HG03060 (cell line): Measurements from ENCODE around the gene P2RX7.
"Not testable (repeated sequence)": the region's sequence is repeated elsewhere in the genome, so short reads cannot be mapped to it uniquely, and the experiment has no call there.

ENCODE experiments used
- ATAC-seq: cut with Tn5 transposase; IDR thresholded peaks from one replicate; pipeline ENCODE4 v1.9.1; 2021; ENCODE audit warnings: low read depth, moderate number of reproducible peaks; ENCODE audit not compliant: unreplicated experiment

P2RX7 gene

DNA sequence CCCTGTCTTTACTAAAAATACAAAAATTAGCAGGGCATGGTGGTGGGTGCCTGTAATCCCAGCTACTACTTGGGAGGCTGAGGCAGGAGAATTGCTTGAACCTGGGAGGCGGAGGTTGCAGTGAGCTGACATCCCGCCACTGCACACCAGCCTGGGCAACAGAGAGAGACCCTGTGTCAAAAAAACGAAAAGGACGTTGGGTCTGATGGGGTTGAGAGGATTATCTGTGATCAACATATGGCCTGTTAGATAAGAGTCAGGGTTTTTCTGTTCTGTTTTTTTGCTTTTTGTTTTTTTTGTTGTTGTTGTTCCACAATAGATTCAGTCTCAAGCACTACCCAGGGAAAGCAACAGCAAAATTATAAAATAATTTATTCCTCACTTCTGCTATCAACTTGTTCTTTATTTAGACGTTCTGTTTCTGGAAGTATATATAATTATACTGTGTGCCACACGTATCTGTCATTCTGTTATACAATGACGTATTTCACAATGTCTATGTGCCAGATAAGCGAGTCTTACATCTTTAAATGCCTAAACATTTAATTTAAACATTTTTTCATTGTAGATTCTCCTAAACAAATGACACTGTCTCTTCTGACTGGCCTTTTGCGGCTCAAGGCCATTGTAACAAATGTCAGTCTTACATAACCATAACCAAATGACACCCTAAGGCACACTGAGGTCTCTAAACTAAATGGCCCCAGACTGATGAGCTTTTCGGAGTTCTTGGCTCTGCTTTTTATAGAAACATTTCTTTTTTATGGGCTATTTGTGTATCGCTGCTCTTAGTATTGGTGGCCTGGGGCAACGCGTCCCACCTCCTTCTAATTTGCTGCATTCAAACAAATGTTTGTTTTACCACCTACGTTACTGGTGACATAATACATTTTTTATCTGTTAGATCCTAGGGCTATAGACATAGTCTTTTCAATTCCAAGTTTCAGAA is 70.0 kb downstream of the P2RX7 start:
- no peak for ATAC-seq

- ATAC-seq, result no peak
Measured at GRCh38 chr12:121203482-121203881, 70.8 kb downstream of the P2RX7 start.

- ATAC-seq, result no peak
Measured at GRCh38 chr12:121205491-121205890, 72.8 kb downstream of the P2RX7 start.

GRCh38 chr12:121208571-121208970 is 75.9 kb downstream of the P2RX7 start:
- ATAC-seq, result not testable (repeated sequence)

GRCh38 chr12:121209221-121209620 is 76.5 kb downstream of the P2RX7 start:
- no peak for ATAC-seq

GRCh38 chr12:121209624-121210572 is 77.2 kb downstream of the P2RX7 start, which contains the start of gene P2RX4:
Gene P2RX4, plus strand, starts transcription at chr12:121210129. Its CDS starts 36 bp downstream, at chr12:121210165.
- peak; percentile 50 for ATAC-seq

GRCh38 chr12:121212875-121213274 is 80.2 kb downstream of the P2RX7 start:
- no peak for ATAC-seq

DNA sequence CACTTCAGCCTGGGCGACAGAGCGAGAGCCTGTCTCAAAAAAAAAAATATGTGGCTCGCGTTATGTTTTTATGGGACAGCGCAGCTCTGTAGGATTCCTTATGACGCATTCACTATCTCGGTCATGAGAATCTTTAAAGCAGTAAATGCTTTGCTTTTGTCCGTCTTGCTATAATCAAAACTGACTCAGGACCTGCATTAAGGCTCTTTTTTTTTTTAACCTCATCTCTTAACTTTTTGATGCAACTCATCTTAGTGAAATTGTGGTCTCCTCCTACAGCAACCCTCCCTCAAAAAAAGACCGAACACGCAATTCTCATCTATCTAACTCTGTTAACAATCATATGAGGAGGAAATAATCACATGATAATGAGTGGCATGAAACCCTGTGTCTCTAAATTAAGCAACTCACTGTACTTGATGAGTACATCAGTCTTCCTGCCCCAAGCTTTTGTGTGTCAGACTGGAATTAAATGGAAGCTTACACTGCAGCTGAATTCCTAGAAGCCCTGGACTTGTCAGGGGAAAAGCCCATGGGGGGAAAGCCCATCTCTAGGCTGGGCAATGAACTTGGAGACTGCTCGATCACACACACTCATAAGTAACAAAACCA is 81.6 kb downstream of the P2RX7 start:
- no peak for ATAC-seq

- ATAC-seq, result no peak
Measured at GRCh38 chr12:121214855-121215745, 82.4 kb downstream of the P2RX7 start.

DNA sequence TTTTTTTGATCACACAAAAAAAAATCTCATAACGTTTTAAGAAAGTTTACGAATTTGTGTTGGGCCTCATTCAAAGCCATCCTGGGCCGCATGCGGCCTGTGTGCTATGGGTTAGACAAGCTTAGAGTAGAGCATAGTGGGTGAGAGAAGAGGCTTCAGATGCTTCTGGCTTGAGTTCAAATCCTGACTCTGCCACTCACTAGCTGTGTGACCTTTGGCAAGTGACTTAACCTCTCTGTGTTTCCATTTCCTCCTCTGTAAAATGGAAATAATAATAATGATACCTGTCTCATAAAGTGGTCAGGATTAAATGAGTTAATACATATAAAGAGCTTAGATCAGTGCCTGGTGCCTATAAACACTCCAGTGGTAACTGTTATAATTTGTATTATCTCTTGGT is 83.4 kb downstream of the P2RX7 start:
- ATAC-seq, result no peak

DNA sequence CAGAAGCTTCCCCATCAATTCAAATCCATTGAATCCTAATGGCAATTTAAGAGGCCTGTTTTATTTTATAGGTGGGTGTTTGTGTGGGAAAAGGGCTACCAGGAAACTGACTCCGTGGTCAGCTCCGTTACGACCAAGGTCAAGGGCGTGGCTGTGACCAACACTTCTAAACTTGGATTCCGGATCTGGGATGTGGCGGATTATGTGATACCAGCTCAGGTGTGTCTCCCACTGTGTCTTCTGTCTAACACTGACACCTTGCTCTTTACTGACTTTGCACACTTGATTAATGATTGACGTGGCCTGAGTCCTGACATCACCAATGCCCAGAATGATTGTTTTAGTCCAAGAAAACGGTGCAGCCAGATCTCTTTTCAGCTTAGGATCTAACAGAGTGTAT is 84.4 kb downstream of the P2RX7 start:
- no peak for ATAC-seq

DNA sequence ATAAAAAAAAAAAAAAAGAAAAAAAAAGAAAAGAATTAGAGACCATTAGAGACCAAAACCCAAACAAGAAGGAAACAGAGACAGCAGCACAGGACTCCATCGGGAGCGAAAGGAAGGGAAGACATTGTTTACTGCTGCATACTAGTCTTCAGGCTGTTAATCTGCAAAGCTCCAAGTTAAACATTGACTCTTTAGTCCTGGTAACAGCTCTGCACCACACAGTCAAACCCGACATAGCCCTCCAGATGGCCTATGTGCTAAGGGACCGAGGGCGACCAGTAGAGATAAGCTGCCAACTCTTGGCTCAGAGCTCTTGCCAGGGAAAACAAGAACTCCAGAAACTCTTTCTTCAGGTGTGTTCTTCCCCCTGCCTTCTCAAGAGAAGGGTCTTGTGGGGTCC is 85.1 kb downstream of the P2RX7 start:
- no peak for ATAC-seq

GRCh38 chr12:121218588-121219352 is 86.1 kb downstream of the P2RX7 start:
- ATAC-seq, result no peak

- no peak for ATAC-seq
Measured at GRCh38 chr12:121219353-121219986, 86.8 kb downstream of the P2RX7 start.

GRCh38 chr12:121222847-121223246 is 90.2 kb downstream of the P2RX7 start:
- ATAC-seq, result no peak

GRCh38 chr12:121223292-121224285 is 90.9 kb downstream of the P2RX7 start:
- ATAC-seq, result no peak

GRCh38 chr12:121224591-121224990 is 91.9 kb downstream of the P2RX7 start:
- ATAC-seq, result no peak
